ENCODE results near the gene MRPL2. TPM values are rescaled to one million over a fixed set of nuclear protein-coding genes. Genes with fewer than 3 reads are reported as not detected.

MRPL2 gene
- total and polyA plus RNA-seq, 2 of the 4 experiments (the other 2 are of a cell fraction): 18.1 to 45.9 TPM

DNA sequence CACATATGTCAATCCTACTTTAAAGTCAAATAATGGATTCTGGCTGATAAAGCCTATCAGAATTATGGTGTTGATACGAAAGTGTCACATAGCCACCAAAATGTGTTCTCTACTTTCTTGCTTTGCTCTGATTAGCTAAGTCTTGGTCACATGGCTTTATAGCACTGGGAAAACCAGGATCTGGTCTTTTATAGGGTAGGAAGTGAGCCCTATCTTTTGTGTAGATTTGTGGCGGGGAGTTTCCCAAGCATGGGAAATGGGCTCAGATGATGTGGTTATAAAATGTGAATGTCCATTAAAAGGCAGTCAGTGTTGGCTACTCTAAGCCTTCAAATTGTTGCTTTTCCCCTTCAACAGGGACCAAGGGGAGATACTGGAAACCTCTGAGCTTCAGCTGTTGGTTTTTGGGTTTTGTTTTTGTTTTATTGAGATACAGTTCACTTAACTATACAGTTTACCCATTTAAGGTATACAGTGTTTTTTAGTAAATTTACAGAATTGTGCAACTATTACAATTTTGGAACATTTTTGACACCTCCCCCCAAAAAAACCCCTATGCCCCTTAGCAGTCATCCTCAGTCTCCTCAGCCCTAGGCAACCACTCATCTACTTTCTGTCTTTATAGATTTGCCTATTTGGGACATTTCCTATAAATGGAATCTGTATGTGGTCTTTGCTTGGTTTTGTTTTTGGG is 25.6 kb downstream of the MRPL2 start:
- H2BK15ac ChIP-seq (ENCODE audit: low read depth, low read length): no peak overlapping the region
- no TSS peak for BruUV-seq (replicated peaks)
- dilution Hi-C loops (cut with HindIII; ENCODE audit: low sequenced_read_pairs, unreplicated experiment) (no loop called here), in situ Hi-C loops (cut with MboI; ENCODE audit: low sequenced_read_pairs) (no loop called here), intact Hi-C loops (cut with micrococcal nuclease) (no loop called here)
- H3K27me3 ChIP-seq (ENCODE audit: control insufficient read depth, insufficient read depth, low read length): no peaks in the 10 kb centered on the region
- H2BK120ac ChIP-seq (ENCODE audit: low read depth, low read length): no peak overlapping the region
- H3K56ac ChIP-seq (ENCODE audit: extremely low read depth, insufficient read depth, low read length): no peak overlapping the region
- CTCF ChIA-PET: no interaction called here
- H3K36me3 ChIP-seq (ENCODE audit: control insufficient read depth, insufficient read depth, low read length): peaks cover 59% of the 10 kb centered on the region
- H2BK20ac ChIP-seq (ENCODE audit: low read depth, low read length): no peak overlapping the region
- H3K4me1 ChIP-seq (ENCODE audit: control insufficient read depth, insufficient read depth, low read length): no peaks in the 10 kb centered on the region
- no peak overlapping the region for H4K5ac ChIP-seq (ENCODE audit: low read depth, low read length)
- no peak overlapping the region for H3K14ac ChIP-seq (replicated peaks; ENCODE audit: low read depth, low read length)
- no peak overlapping the region for H3K4me2 ChIP-seq (ENCODE audit: low read depth, low read length)
- H2AK9ac ChIP-seq (replicated peaks; ENCODE audit: low read depth, low read length, poor library complexity): no peak overlapping the region
- no peak overlapping the region for H2BK5ac ChIP-seq (ENCODE audit: low read depth, low read length, poor library complexity, severe bottlenecking)
- DNase-seq (no peak), ATAC-seq (ENCODE audit: low read depth) (no peak)
- no peak overlapping the region for H3K9ac ChIP-seq (ENCODE audit: low read depth, low read length)
- H3K4ac ChIP-seq (ENCODE audit: low read depth, low read length): no peak overlapping the region
- no peak overlapping the region for H3K4me3 ChIP-seq (ENCODE audit: insufficient read depth, low read depth, low read length)
- no CpG with 5 or more reads among the region's 2 CpGs for WGBS, 2 experiments (ENCODE audit: extremely low coverage in 2 of 2, insufficient read length in 1 of 2)
- H4K91ac ChIP-seq (ENCODE audit: insufficient read depth, low read depth, low read length): no peak overlapping the region
- no peak overlapping the region for H3K27ac ChIP-seq (ENCODE audit: insufficient read depth, low read length)
- TF ChIP-seq, protein P1, sequence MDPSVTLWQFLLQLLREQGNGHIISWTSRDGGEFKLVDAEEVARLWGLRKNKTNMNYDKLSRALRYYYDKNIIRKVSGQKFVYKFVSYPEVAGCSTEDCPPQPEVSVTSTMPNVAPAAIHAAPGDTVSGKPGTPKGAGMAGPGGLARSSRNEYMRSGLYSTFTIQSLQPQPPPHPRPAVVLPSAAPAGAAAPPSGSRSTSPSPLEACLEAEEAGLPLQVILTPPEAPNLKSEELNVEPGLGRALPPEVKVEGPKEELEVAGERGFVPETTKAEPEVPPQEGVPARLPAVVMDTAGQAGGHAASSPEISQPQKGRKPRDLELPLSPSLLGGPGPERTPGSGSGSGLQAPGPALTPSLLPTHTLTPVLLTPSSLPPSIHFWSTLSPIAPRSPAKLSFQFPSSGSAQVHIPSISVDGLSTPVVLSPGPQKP (IDR thresholded peaks at IDR 0.05; ENCODE audit: borderline replicate concordance, low read depth, low read length): no peak
- TF ChIP-seq RCOR1 (IDR thresholded peaks at IDR 0.05; ENCODE audit: insufficient replicate concordance, low read length) (no peak), POLR2A (IDR thresholded peaks at IDR 0.05; ENCODE audit: low read depth, low read length) (no peak), NFE2L2 (IDR thresholded peaks at IDR 0.05; ENCODE audit: low read depth, low read length) (no peak), CEBPB (IDR thresholded peaks at IDR 0.05; ENCODE audit: low read depth, low read length) (no peak), CHD1 (IDR thresholded peaks at IDR 0.05; ENCODE audit: low read depth, low read length) (no peak), MXI1 (IDR thresholded peaks at IDR 0.05; ENCODE audit: borderline replicate concordance, low read depth, low read length) (no peak), MAZ (IDR thresholded peaks at IDR 0.05; ENCODE audit: borderline replicate concordance, low read depth, low read length) (no peak), RFX5 (IDR thresholded peaks at IDR 0.05; ENCODE audit: low read depth, low read length) (no peak), BHLHE40 (IDR thresholded peaks at IDR 0.05; ENCODE audit: low read depth, low read length) (no peak), USF2 (IDR thresholded peaks at IDR 0.05; ENCODE audit: low read depth, low read length) (no peak), RAD21 (IDR thresholded peaks at IDR 0.05; ENCODE audit: low read length) (no peak)
- TF ChIP-seq, protein P2, sequence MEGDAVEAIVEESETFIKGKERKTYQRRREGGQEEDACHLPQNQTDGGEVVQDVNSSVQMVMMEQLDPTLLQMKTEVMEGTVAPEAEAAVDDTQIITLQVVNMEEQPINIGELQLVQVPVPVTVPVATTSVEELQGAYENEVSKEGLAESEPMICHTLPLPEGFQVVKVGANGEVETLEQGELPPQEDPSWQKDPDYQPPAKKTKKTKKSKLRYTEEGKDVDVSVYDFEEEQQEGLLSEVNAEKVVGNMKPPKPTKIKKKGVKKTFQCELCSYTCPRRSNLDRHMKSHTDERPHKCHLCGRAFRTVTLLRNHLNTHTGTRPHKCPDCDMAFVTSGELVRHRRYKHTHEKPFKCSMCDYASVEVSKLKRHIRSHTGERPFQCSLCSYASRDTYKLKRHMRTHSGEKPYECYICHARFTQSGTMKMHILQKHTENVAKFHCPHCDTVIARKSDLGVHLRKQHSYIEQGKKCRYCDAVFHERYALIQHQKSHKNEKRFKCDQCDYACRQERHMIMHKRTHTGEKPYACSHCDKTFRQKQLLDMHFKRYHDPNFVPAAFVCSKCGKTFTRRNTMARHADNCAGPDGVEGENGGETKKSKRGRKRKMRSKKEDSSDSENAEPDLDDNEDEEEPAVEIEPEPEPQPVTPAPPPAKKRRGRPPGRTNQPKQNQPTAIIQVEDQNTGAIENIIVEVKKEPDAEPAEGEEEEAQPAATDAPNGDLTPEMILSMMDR (conservative IDR thresholded peaks at IDR 0.05; ENCODE audit: low read depth, low read length): no peak
- H3K9me3 ChIP-seq (ENCODE audit: control insufficient read depth, insufficient read depth, low read length): no peaks in the 10 kb centered on the region
- H4K8ac ChIP-seq (ENCODE audit: low read depth in 2 of 2, low read length in 2 of 2): no peak overlapping the region
- H4K20me1 ChIP-seq (ENCODE audit: insufficient read depth, low read length): peaks cover 8% of the 10 kb centered on the region; the same call in 1 of the 2 replicates
- no peak overlapping the region for H2AK5ac ChIP-seq (ENCODE audit: low read depth, low read length)
- POLR2A ChIA-PET (ENCODE audit: unreplicated experiment): no interaction called here
- H3K9me1 ChIP-seq (ENCODE audit: insufficient read depth, low read length): no peaks in the 10 kb centered on the region
- no peak overlapping the region for H3K23ac ChIP-seq (ENCODE audit: low read depth, low read length)
- H3K79me1 ChIP-seq (ENCODE audit: low read depth in 1 of 2, low read length in 2 of 2): peaks cover 7 to 12% of the 10 kb centered on the region in 2 experiments; a peak in 2 of 4 replicates
- H2AFZ ChIP-seq (replicated peaks; ENCODE audit: low read length, poor library complexity): no peak overlapping the region
- no peak overlapping the region for H3K18ac ChIP-seq (ENCODE audit: low read depth, low read length)
